DMS53 (cell line): Measurements from ENCODE around the gene INCA1.
A peak's percentile ranks its signal among the peaks of the same experiment; 100 is the strongest.

ENCODE experiments used
- DNase-seq: peaks from one replicate; lab custom pipeline; 2025; lab: John Stamatoyannopoulos, UW

INCA1 gene

DNA sequence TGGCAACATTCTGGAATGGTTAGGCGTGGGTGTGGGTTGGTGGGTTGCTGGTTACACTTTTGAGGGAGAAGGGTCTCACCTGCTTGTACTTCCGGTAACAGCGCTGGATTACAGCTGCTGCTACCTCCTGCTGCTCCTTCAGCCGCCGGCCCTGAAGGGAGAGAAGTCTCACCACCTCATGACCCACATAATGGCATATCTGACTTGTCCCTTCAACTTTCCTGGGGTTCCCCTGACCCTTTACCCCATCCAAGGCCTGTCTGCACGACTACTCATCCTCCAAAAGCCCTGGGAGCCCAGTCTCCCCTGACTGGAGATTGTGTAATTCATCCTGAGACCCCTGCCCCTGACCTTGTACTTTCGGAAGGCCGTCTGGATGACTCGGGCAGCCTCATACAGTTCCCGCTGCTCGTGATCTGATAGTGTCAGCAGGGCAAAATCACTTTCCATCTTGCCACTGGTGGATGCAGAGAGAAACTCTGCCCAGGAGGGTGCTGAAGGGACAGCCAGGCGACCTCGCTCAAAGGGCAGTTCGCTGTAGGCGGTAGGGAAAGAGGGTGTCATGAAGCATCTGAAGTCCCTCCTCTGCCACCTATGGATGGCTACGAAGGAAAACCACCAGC, 27.7 kb downstream of the INCA1 start:
- DNase-seq: peak; percentile 19

DNA sequence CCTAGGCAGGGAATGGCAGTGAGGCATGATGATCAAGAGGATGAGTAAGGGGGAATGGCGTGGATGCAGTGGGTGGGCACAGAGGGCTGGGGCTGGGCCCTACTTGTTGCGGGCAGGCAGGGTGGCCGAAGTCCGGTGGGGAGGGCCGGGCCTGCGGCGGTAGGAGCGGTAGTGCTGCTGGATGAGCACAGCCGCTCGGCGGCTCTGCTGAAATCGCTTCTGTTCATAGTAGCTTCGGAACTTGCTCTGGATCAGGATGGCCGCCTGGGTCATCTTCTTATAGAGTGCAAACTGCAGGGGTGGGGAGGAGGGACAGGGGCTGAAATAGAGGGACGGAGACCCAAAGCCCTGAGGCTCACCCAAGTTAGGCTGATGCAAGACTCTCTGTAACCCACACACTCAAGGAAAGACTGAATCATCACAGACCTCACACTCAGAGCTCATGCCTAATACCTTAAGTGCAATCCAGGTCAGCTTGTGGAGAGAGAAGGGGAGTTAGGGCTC, 28.2 kb downstream of the INCA1 start:
- peak; percentile 56 for DNase-seq

DNA sequence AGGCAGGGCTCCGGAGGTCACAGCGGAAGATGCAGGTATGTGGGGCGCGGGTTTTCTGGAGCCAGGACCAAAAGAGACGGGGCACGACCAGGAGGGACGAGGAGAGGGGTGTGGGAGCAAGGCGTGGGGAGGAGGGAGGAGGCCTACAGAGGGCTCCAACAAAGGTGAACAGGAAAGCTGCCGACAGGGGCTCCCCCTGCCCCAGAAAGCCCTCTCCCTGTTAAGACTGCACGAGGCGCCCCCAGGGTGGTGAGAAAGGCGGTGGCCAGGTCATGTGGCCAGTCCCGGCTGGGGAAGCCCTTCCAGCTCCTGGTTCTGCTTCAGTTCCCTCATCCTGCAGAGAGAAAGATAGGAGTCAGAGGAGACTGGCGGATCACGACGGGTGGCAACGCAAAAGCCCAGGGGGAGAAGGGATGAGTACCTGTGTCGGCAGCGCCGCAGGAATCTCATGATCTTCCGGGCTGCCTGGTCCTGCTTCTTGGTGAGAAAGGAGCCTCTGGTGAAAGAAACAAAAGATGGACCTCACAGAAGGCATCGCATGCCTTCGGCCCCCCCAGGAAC, 28.8 kb downstream of the INCA1 start:
- DNase-seq: peak; percentile 51

DNA sequence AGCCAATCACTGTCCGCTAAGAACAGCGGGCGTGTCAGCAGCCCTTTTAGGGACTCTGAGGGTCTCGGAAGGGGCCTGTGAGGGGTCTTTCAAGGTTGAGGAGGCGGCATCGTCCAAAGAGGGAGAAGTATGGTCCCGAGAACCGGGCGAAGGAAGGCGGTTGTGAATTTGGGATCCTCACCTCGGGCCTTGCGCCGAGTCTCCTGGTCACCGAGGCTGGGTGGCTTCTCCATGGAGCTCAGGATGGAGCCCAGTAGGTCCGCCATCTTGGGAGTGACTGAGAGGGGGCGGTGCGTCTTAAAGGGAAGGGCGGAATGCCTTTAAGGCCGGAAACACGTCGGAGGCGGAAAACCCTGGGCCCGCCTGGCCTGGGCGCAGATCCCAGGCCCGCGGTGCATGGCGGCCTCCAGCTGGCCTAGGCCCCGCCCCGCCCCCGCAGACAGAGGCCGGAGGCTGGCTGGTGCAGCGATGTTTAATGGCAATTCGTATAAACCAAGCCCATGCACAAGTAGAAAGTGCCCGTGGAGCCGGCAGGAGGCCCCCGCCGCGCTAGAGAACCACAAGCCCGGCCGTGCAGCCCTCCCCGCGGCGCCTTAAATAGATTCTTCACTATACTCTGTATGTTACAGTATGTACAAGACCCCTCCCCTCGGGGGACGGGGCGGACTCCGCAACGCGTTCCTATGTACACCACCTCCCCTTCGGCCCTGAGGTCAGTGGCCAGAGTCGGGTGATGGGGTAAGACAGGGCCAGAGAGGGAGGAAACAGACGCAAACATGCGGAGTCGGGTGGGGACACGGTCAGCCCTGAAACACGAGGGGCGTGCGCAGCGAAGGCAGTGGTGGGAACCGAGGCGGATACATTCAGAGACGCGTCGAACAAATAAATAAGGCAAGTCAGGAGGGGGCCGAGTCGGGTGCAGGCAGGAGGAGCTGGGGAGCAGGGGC, 29.5 kb downstream of the INCA1 start, which contains the start of gene SPAG7:
Gene SPAG7 (minus strand): TSS at position 279 of the 947 bp plus-strand sequence. CDS start 13 bp downstream, at position 266.
- DNase-seq: peak; percentile 95

DNA sequence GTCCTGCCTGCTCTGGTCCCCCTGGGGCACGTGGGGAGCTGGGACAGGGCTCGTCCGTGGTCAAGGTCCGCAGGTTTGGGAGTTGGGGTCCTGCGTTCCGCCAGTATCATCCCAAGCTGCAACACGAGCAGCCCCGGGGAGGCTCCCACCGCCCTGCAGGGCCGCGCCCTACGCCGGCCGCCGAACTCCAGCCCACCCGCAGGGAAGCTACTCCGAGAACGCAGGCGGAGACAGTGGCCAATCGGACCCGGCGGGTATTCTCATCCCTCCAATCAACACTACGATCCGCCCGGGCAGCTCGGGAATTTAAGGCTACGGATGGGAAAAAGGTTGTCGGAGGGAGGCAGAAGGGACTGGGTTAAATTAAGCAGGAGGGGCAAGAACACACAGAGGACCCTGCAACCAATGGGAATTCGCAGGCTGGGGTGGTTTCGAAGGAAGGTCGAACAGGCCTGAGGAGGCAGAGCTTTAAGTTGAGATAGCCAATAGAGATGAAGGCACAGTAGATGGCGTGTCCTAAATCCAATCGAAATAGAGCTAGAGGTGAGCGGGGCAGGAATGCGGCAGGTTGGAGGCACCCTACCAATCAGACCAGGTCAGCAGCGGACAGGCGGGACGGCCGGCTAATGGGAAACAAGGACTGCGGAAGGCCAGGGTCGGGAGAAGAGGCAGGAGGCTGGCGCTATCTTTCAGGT, 30.3 kb downstream of the INCA1 start:
- DNase-seq: peak; percentile 98

DNA sequence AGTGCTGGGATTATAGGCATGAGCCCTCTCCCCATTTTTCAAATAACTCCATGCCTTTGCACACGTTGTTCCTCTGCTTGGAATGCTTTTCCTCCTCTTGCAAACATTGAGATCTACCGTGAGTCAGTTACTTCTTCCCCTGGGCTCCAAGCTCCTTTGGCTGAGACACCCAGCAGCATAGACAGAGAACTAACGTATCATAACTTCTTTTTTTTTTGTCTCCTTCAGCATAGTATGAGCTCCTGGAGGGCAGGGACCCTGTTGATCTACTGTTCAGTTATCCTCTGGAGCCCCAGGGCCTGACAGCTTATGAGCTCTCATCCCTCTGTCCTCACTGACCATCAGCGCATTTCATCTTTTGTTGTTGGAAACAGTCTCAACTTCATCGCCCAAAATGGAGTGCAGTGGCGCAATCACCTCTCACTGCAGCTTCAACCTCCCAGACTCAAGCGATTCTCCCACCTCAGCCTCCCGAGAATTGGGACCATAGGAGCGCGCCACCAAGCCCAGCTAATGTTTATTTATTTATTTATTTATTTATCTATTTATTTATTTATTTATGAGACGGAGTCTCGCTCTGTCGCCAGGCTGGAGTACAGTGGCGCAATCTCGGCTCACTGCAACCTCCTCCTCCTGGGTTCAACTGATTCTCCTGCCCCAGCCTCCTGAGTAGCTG, 31.9 kb downstream of the INCA1 start:
- DNase-seq: no peak

DNA sequence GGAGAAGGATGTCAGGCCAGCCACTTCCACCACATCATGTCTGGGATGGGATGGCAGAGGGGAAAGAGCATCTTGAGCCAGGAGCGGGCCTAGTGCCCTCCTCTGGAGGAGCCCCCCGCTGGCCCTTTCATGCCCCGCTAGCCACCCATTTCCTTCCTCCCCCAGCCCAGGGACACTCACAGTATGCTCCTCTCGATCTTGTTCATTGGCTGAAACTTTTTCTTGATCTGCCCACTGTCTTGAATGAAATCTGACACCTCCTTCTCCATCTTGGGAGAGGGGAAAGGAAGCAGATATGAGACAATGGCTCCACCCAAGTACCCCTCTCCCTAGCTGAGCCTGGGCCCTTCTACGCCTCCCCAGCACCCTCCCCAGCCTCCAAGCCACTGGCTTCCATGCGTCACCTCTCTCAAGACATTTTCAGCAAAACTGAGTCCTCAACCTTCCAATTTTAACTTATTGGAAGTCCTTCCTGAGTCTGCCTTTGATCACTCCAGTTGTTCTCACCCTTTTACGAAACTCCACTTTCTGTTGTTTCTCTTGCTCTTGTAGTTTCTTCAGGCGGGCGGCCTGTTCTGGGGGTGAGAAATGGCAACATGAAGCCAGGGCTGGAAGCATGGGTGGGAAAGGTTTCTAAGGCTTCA, 36.9 kb downstream of the INCA1 start:
- no peak for DNase-seq

DNA sequence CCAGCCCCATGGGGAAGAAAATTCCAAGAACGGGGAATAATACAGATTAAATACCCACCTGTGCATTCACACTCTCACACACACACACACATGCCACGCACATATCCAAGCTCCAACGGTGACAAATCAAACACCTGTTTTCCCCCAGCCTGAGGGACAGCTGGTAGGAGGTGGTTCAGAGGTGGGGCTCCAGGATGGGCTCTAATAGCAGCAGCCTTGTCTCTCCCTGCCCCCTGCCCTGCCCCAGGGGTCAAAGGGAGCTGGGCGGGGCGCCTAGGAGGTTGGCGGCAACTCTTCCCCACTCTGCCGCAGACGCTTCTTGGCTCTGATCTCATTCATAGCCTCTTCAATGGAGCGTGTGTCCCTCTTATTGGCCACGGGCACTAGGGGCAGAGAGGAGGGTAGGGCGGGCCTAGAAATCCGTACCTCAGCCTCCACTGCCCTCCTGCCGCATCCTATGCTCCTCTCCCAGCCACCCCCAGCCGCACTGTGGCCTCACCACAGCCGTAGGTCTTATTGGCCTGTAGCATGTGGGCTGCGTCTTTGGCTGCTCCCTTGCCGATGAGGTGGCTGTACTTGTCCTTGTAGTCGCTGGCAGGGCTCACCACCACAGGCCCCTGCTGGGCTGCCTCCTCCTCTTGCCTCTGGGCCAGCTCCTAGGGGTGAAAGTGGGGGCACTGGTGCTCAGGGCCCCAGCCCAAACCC, 37.9 kb downstream of the INCA1 start:
- DNase-seq: no peak

DNA sequence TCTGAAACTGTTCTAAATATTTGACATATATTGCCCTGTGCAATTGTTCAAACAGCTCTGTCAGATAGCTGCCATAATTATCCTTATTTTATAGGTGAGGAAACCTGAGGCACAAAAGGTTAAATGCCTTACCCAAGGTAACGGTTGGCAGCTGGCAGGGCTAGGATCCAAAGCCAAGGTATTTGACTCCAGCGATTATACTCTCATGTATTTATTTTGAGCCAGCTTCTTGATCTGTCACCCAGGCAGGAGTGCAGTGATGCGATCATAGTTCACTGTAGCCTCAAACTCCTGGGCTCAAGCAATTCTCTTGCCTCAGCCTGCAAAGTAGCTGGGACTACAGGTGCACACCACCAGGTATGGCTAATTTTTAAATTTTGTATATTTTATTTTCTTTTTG, 39.2 kb downstream of the INCA1 start:
- no peak for DNase-seq

DNA sequence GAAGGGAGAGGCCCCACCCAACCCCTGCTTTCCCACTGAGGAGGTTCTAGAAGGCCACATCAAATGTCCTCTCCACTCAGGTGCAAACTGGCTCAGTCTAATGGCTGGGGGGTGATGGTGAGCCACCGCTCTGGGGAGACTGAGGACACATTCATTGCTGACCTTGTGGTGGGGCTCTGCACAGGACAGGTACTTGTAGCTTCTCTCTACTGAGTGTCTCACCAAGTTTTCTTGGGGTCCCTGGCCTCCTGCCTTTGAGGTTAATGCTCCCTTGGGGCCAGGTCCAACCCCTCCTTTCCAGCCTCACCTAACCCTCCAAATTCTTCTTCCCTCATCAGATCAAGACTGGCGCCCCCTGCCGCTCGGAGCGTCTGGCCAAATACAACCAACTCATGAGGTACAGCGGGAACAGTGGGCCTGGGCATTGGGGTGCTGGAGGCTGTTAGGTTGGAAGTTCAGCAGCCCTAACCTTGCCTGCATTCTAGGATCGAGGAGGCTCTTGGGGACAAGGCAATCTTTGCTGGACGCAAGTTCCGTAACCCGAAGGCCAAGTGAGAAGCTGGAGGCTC, 40.7 kb downstream of the INCA1 start:
- DNase-seq: no peak

DNA sequence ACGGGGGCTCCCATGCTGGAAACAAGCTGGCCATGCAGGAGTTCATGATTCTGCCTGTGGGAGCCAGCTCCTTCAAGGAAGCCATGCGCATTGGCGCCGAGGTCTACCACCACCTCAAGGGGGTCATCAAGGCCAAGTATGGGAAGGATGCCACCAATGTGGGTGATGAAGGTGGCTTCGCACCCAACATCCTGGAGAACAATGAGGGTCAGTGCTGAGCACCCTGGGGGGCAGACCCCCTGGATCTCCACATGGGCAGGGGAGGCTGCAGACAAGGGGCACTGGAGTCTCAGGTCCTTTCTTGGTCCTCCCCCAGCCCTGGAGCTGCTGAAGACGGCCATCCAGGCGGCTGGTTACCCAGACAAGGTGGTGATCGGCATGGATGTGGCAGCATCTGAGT, 42.2 kb downstream of the INCA1 start:
- no peak for DNase-seq

DNA sequence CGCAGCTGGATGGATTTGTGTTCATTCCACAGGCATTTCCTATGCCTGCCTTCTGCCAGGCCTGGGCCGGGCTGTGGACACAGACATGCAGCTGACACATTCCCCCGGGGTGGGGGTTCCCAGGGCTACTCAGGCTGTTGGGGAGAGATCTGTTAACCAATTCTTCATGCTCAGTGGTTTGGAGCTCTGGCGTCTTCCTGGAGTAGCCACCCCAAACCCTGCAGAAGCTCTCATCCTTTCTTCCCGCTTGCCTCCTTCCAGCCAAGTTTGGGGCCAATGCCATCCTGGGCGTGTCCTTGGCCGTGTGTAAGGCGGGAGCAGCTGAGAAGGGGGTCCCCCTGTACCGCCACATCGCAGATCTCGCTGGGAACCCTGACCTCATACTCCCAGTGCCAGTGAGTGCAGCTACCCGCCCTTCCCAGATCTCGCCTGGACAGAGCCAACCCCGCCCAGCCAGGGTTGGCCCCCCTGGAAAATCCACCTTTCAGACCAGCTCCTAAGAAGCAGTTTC, 43.8 kb downstream of the INCA1 start:
- no peak for DNase-seq

DNA sequence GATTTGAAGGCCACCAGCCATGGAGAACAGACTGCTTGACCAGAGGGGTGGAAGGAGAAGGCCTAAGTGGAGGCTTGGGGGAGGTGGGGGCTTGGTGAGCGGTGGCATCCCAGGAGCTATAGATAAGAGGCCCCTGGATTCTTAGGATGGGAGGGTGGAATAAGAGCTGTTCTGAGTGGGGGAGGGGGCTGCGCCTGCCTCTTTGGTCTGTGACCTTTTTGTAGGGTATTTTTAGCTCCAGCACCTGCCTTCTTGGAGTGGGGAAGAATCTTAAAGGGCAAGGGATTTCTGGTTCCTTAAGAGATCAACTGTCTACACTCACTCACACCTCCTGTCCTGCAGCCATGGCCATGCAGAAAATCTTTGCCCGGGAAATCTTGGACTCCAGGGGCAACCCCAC, 45.8 kb downstream of the INCA1 start:
- no peak for DNase-seq

DNA sequence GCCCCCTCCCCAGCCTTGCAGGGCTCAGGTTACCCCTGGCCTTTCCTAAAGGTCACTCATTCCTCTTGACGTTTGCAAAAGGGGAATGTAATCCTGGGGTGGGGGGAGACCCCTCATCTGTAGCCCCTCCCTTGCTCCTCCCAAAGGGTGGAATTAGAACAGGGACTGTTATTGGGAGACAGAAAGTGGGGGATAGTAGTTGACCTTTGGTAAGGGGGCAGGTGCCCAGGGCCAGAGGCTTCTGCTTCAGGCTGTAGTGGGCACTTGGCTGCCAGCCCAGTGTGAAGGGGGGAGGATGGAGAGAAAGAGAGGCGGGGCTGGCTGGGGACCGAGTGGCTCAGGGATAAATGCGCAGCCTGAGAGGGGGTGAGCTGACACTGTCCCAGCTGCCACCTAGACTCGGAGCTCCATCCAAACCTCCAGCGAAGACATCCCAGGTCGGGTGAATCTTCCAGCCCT, 46.5 kb downstream of the INCA1 start, which contains the start of gene ENO3:
Gene ENO3 (plus strand): TSS at position 374 of the 459 bp plus-strand sequence. CDS start 711 bp downstream, outside the sequence.
- peak; percentile 64 for DNase-seq

DNA sequence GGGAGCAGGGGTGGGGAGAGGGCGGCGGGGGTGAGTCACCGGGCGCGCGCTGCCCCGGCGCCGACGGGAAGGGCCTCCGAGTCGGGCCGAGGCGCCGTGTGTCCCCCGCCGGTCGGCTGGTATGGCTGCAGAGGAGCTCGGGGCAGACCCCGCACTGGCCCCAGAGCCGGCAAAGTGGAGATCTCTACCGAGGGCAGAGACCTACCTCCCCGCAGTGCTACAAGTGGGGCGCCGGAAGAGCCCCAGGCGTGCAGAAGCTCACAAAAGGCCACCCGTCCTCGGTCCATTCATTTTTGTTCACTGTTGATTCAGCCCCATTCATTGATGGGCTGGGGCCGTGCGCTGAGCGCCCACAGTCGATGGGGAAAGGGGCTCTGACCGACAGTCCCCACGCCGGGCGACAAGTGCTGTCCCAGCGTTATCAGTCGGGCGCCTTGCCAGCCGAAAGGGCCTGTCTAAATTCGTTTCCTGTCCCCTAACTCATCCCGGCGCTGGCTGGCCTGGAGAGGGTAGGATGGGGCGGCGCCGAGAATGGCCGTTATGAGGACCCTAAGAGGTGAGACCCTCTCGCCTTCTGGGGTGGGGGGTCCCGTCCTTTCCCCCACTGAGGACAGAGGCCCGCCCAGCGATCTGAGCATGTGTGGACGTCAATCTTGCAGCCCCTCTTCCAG, 47.1 kb downstream of the INCA1 start:
- peak; percentile 71 for DNase-seq

DNA sequence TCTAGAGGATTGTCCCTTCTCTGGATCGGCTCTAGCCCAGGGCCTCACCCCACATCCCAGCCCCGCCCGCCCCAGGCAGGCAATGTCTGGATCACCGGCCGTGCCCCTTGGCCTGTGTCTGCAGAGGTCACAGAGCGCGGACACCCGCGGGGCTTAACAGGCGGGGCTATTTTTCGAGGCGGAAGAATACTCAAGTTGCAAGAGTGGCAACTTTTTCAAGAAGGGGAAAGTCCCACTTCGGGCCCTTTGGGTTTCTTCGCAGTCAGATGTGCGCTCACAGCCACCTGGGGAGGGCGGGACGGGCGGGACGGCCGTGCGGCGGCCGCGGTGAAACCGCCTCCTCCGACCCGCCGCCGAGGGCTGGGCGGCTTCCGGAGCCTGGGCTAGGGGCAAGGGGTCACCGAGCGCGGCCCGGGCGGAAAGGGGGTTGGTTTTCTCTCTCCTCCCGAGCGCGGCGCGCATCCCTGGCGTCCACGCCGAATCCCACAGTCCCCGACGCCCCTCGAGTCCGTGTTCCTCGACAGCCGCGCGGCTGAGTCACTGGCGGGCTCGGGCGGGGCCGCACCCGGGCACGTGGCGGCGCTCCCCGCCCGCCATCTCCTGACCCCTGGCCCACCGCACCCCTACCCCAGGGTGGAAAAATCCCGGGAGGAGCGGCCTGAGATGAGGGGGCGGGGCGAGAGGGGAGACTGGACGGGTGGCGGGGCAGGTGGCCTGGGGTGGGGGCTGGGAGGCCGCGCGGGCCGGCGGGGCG, 47.8 kb downstream of the INCA1 start:
- DNase-seq: peak; percentile 88

DNA sequence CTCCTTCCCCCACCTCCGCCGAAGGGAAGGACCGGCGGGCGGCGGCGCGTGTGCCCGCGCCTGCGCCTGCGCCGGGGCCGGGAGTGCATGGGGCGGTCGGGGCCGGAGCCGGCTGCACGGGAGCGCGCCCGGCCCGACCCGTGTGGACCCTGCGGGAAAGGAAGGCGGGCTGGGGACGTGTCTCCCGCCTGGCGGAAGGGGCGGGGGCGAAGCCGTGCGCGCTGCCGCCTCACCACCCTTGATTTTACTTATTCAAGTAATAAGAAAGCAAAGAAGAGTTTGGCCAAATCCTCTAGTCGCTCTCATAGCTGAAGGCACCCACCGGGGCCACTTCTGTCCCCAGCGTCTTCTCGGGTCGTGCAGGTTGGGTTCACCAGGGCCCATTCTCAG, 48.4 kb downstream of the INCA1 start:
- peak; percentile 93 for DNase-seq
